ENCODE data around the gene GALNT14. TPM values are rescaled to one million over a fixed set of nuclear protein-coding genes. Genes with fewer than 3 reads are reported as not detected.

GALNT14 gene
- total and polyA plus RNA-seq, 2 donors (not counting 1 experiment from before 2014, with no cell fraction given): 3.1 to 6.2 TPM

GRCh38 chr2:31057691-31058090 is 80.5 kb downstream of the GALNT14 start:
- ATAC-seq (ENCODE audit: low read depth): no peak
- H3K27me3 Mint-ChIP-seq: no peaks in the 10 kb centered on the region
- H3K4me3 ChIP-seq (ENCODE audit: control extremely low read depth in 1 of 5, extremely low read depth in 1 of 5, insufficient read depth in 1 of 5, low read depth in 2 of 5, low read length in 4 of 5): no peak overlapping the region
- no peaks in the 10 kb centered on the region for H3K27me3 ChIP-seq (replicated peaks in 1 of 4; ENCODE audit: control extremely low read depth in 1 of 4, control insufficient read depth in 3 of 4, insufficient read depth in 4 of 4, low read length in 3 of 4)
- peaks cover 0 to 4% (median 0%) of the 10 kb centered on the region in 3 donors for H3K9me3 ChIP-seq (ENCODE audit: control extremely low read depth in 1 of 3, control insufficient read depth in 2 of 3, insufficient read depth in 1 of 3, low read length in 2 of 3)
- H3K27ac ChIP-seq (ENCODE audit: low read length in 2 of 2): no peak overlapping the region
- no peaks in the 10 kb centered on the region for H3K79me2 ChIP-seq (ENCODE audit: control insufficient read depth, insufficient read depth, low read length)
- no peak for DNase-seq
- intact Hi-C loops (cut with micrococcal nuclease): no loop called here
- no peak overlapping the region for H2AFZ ChIP-seq (ENCODE audit: insufficient read depth, low read depth, low read length, poor library complexity, severe bottlenecking)
- H3K27ac Mint-ChIP-seq: no peak overlapping the region
- H3K4me3 Mint-ChIP-seq: no peak overlapping the region
- H3K4me1 Mint-ChIP-seq: no peaks in the 10 kb centered on the region
- no peaks in the 10 kb centered on the region for H3K4me1 ChIP-seq (ENCODE audit: control insufficient read depth in 2 of 2, insufficient read depth in 2 of 2, low read length in 2 of 2)
- H3K4me2 ChIP-seq (replicated peaks; ENCODE audit: low read depth, low read length, poor library complexity, severe bottlenecking): no peak overlapping the region
- TF ChIP-seq EZH2 (IDR thresholded peaks at IDR 0.05; ENCODE audit: borderline replicate concordance, insufficient read depth, low read depth, low read length, poor library complexity, severe bottlenecking): no peak
- no peak for TF ChIP-seq CTCF (IDR thresholded peaks at IDR 0.05)
- ChIA-PET POLR2A (interaction anchor here (0.7 kb wide), 1 partner anchor 212 kb away, joined by 5 read pairs; no protein-coding TSS in a partner anchor), CTCF (no interaction called here)
- H3K9ac ChIP-seq (ENCODE audit: low read length): no peak overlapping the region
- no peaks in the 10 kb centered on the region for H4K20me1 ChIP-seq (ENCODE audit: control insufficient read depth, insufficient read depth, low read length, poor library complexity, severe bottlenecking)
- H3K36me3 ChIP-seq (replicated peaks in 1 of 2; ENCODE audit: control extremely low read depth in 1 of 2, control insufficient read depth in 1 of 2, extremely low read depth in 1 of 2, insufficient read depth in 2 of 2, low read length in 1 of 2): no peaks in the 10 kb centered on the region
- WGBS (ENCODE audit: insufficient coverage): 95% methylated on average over 2 of the region's 3 CpGs
- peaks cover 2% of the 10 kb centered on the region for H3K9me3 Mint-ChIP-seq (ENCODE audit: insufficient read depth)

GRCh38 chr2:31055938-31056337 is 82.3 kb downstream of the GALNT14 start:
- H3K79me2 ChIP-seq (ENCODE audit: control insufficient read depth, insufficient read depth, low read length): no peaks in the 10 kb centered on the region

More at GRCh38 chr2:31055938-31056337, 82.3 kb downstream of the GALNT14 start:
- no peak overlapping the region for H3K27ac Mint-ChIP-seq
- H3K27ac ChIP-seq (ENCODE audit: low read length in 2 of 2): no peak overlapping the region
- intact Hi-C loops (cut with micrococcal nuclease): no loop called here
- WGBS (ENCODE audit: insufficient coverage): 94% methylated on average over 5 of the region's 6 CpGs
- no peak overlapping the region for H3K9ac ChIP-seq (ENCODE audit: low read length)
- no peaks in the 10 kb centered on the region for H3K36me3 ChIP-seq (replicated peaks in 1 of 2; ENCODE audit: control extremely low read depth in 1 of 2, control insufficient read depth in 1 of 2, extremely low read depth in 1 of 2, insufficient read depth in 2 of 2, low read length in 1 of 2)
- no peaks in the 10 kb centered on the region for H3K4me1 Mint-ChIP-seq
- H3K4me1 ChIP-seq (ENCODE audit: control insufficient read depth in 2 of 2, insufficient read depth in 2 of 2, low read length in 2 of 2): no peaks in the 10 kb centered on the region
- H3K27me3 ChIP-seq (replicated peaks in 1 of 4; ENCODE audit: control extremely low read depth in 1 of 4, control insufficient read depth in 3 of 4, insufficient read depth in 4 of 4, low read length in 3 of 4): no peaks in the 10 kb centered on the region
- H4K20me1 ChIP-seq (ENCODE audit: control insufficient read depth, insufficient read depth, low read length, poor library complexity, severe bottlenecking): no peaks in the 10 kb centered on the region
- peaks cover 1% of the 10 kb centered on the region for H3K9me3 Mint-ChIP-seq (ENCODE audit: insufficient read depth)
- H3K9me3 ChIP-seq (ENCODE audit: control extremely low read depth in 1 of 3, control insufficient read depth in 2 of 3, insufficient read depth in 1 of 3, low read length in 2 of 3): peaks cover 0 to 4% (median 0%) of the 10 kb centered on the region in 3 donors
- TF ChIP-seq CTCF (IDR thresholded peaks at IDR 0.05) (no peak), EZH2 (IDR thresholded peaks at IDR 0.05; ENCODE audit: borderline replicate concordance, insufficient read depth, low read depth, low read length, poor library complexity, severe bottlenecking) (no peak)
- H3K27me3 Mint-ChIP-seq: no peaks in the 10 kb centered on the region
- ATAC-seq (ENCODE audit: low read depth): no peak
- no peak for DNase-seq
- H3K4me3 ChIP-seq (ENCODE audit: control extremely low read depth in 1 of 5, extremely low read depth in 1 of 5, insufficient read depth in 1 of 5, low read depth in 2 of 5, low read length in 4 of 5): no peak overlapping the region
- no peak overlapping the region for H2AFZ ChIP-seq (ENCODE audit: insufficient read depth, low read depth, low read length, poor library complexity, severe bottlenecking)
- no peak overlapping the region for H3K4me3 Mint-ChIP-seq
- POLR2A ChIA-PET: no interaction called here
- CTCF ChIA-PET: no interaction called here
- no peak overlapping the region for H3K4me2 ChIP-seq (replicated peaks; ENCODE audit: low read depth, low read length, poor library complexity, severe bottlenecking)

All from B cell (primary cell).